Cardiac muscle cell (in vitro differentiated cells and primary cell): ENCODE measurements around the gene DCAF12. TPM values are rescaled to one million over a fixed set of nuclear protein-coding genes. Genes with fewer than 3 reads are reported as not detected.

ENCODE experiments used
- DNase-seq, 2 donors: peaks; one replicate each; pipeline versions ENCODE4 v3.0.0 to v3.0.0-alpha.2; 2010 to 2017; ENCODE audit warnings: low read depth in 1 of 2, low spot score in 1 of 2
- H3K27ac ChIP-seq: fragments of 200-600 bp; sonication (generic); 2 replicates; pipeline ENCODE4 v1.5.1; 2016
- H3K27me3 ChIP-seq: fragments of 200-600 bp; sonication (generic); 2 replicates; pipeline ENCODE4 v1.6.0; 2016; ENCODE audit warnings: control low read depth
- H3K36me3 ChIP-seq: fragments of 200-600 bp; sonication (generic); 2 replicates; pipeline ENCODE4 v1.5.1; 2016; ENCODE audit warnings: control low read depth
- H3K4me1 ChIP-seq: fragments of 200-600 bp; sonication (generic); 2 replicates; pipeline ENCODE4 v1.8.1; 2017; ENCODE audit warnings: low read depth, mild to moderate bottlenecking, mixed run types
- H3K4me3 ChIP-seq: fragments of 200-600 bp; sonication (generic); 2 replicates; pipeline ENCODE4 v1.5.1; 2016; ENCODE audit warnings: mild to moderate bottlenecking
- H3K9me3 ChIP-seq: fragments of 200-600 bp; sonication (generic); 2 replicates; pipeline ENCODE4 v1.5.1; 2017; ENCODE audit warnings: low read depth, mild to moderate bottlenecking, control low read depth
- polyA plus RNA-seq: library from polyadenylated mRNA; unstranded; fragments of >200 nt; fragmentation: Nextera tagmentation; extraction: Ambion mirVana; gene quantifications from 2 replicates; pipeline ENCODE4 v1.2.1, GENCODE V29; 2016
- total RNA-seq: library from RNA; depleted of rRNA; stranded (reverse); fragments of >200 nt; gene quantifications from 2 replicates; pipeline ENCODE4 v1.2.3, GENCODE V29; 2016
- TF ChIP-seq, protein P1 (sequence below): IDR thresholded peaks from 2 replicates; pipeline ENCODE4 v1.5.1; 2012; ENCODE audit warnings: low read depth, mild to moderate bottlenecking, low read length

Gene DCAF12
- total and polyA plus RNA-seq, 2 experiments from 2014 or later = 27.1 to 31.7 TPM

DNA sequence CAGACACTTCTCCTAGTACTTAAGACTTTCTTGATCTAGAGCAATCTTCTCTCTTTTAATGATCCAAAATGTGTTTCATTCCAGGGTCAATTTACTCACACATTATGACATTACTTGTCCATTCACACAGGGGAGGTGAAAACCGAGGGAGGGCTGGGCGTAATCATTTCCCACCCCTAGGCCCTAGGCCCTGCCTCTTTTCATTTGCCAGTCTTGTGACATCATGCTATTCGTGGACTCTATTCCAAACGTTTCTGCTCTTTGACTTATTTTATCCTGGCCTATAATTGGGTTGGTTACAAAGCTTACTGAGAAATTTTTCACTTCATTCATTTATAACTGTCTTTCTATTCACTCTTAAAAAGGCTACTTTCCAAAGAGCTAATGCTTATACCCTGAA, 2.4 kb downstream of the DCAF12 start:
- DNase-seq = peak in 1 of 2 donors; percentile 6
- peaks cover 23% of the 10 kb centered on the region for H3K4me1 ChIP-seq
- H3K4me3 ChIP-seq = no peak overlapping the region
- H3K36me3 ChIP-seq = peaks cover 7% of the 10 kb centered on the region
- no peaks in the 10 kb centered on the region for H3K27me3 ChIP-seq
- H3K9me3 ChIP-seq = no peaks in the 10 kb centered on the region
- TF ChIP-seq, protein P1, sequence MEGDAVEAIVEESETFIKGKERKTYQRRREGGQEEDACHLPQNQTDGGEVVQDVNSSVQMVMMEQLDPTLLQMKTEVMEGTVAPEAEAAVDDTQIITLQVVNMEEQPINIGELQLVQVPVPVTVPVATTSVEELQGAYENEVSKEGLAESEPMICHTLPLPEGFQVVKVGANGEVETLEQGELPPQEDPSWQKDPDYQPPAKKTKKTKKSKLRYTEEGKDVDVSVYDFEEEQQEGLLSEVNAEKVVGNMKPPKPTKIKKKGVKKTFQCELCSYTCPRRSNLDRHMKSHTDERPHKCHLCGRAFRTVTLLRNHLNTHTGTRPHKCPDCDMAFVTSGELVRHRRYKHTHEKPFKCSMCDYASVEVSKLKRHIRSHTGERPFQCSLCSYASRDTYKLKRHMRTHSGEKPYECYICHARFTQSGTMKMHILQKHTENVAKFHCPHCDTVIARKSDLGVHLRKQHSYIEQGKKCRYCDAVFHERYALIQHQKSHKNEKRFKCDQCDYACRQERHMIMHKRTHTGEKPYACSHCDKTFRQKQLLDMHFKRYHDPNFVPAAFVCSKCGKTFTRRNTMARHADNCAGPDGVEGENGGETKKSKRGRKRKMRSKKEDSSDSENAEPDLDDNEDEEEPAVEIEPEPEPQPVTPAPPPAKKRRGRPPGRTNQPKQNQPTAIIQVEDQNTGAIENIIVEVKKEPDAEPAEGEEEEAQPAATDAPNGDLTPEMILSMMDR = no peak
- H3K27ac ChIP-seq = no peak overlapping the region

DNA sequence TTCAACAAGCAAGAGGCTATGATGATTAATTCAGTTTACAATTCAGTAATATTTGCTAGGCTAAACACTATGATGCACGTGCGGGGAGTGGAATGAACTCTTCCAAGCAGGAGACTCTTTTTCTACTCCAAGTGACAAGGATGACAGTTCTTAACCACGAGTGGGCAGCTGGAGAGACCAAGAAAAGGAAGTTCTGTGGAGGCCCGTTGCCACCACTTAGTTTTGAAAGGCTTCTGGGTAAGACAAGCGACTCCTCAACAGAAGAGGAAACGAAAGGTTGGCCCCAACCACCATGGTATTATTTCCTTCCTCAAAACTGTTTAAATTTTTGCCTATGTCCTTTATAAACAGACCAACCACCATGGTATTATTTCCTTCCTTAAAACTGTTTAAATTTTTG, 2.8 kb downstream of the DCAF12 start:
- Histone ChIP-seq H3K4me1 (peaks cover 23% of the 10 kb centered on the region), H3K4me3 (no peak overlapping the region), H3K9me3 (no peaks in the 10 kb centered on the region), H3K27ac (no peak overlapping the region), H3K27me3 (no peaks in the 10 kb centered on the region), H3K36me3 (peaks cover 7% of the 10 kb centered on the region)
- TF ChIP-seq, protein P1 = no peak
- no peak for DNase-seq

DNA sequence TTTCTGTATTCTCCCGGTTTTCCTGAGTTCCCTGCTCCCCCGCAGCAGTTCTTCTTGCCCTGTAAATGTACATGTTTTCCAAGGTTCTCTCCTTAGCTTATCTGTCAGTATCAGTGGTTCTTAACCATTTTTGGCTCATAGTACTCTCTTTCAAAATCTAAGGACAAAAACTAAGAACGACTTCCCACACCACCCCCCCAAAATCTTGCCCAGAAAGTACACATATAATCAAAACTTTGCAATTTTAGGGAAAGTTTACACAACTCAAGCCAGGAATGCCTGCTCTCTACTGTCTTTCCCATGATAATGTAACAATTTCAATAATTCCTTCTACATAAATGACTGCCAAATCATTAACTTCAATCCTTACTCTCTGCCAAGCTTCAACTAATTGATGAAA, 4.5 kb downstream of the DCAF12 start:
- DNase-seq = peak in 1 of 2 donors; percentile 86
- Histone ChIP-seq H3K9me3 (no peaks in the 10 kb centered on the region), H3K27ac (no peak overlapping the region), H3K36me3 (peaks cover 8% of the 10 kb centered on the region), H3K27me3 (no peaks in the 10 kb centered on the region), H3K4me1 (peaks cover 14% of the 10 kb centered on the region), H3K4me3 (no peak overlapping the region)
- TF ChIP-seq, protein P1 = no peak

DNA sequence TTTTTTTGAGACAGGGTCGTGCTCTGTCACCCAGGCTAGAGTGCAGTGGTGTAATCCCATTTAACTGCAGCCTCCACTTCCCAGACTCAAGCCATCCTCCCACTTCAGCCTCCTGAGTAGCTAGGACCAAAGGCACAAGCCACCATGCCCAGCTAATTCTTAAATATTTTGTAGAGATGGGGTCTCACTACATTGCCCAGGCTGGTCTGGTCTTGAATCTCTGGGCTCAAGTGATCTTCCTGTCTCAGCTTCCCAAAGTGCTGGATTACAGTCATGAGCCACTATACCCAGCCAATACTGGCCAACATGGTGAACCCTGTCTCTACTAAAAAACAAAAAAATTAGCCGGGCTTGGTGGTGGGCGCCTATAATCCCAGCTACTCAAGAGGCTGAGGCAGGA, 6.8 kb downstream of the DCAF12 start:
- no peak for DNase-seq
- Histone ChIP-seq H3K4me1 (peaks cover 5% of the 10 kb centered on the region), H3K4me3 (no peak overlapping the region), H3K27ac (no peak overlapping the region), H3K9me3 (no peaks in the 10 kb centered on the region), H3K36me3 (peaks cover 11% of the 10 kb centered on the region), H3K27me3 (no peaks in the 10 kb centered on the region)
- TF ChIP-seq, protein P1 = no peak

DNA sequence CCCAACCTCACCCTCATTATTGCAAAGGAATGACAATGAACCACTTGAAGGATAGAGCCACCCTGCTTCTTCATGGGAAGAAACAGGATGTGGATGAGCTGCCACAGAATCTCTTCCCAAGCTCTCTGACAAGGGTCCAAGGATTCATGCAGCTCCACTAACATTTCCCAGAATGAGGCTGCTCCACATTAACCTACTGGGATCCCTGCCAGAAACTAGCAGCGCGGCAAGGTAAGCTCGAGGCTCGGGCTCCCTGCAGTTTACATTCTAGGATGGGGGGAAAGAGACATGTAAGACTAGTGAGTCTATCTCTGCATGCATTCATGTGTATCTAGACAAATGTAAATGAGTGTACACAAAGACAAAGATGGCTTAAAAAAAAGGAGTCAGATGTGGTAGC, 12.1 kb downstream of the DCAF12 start:
- Histone ChIP-seq H3K4me3 (no peak overlapping the region), H3K36me3 (peaks cover 6% of the 10 kb centered on the region), H3K9me3 (no peaks in the 10 kb centered on the region), H3K27ac (no peak overlapping the region), H3K27me3 (no peaks in the 10 kb centered on the region), H3K4me1 (no peaks in the 10 kb centered on the region)
- DNase-seq = no peak
- TF ChIP-seq, protein P1 = no peak

DNA sequence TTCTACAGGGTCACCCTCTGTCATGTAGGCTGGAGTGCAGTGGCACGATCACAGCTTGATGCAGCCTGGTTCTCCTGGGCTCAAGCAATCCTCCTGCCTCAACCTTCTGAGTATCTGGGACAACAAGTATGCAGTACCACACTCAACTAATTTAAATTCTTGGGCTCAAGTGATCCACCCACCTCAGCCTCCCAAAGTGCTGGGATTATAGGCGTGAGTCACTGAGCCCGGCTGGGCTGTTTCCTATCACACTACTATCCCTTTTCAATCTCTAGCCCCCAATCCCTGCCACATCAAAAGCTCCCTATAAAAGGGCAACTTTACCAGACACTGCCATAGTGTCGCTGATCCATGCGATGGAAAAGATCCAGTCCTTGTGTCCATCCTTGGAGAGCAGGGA, 20.4 kb downstream of the DCAF12 start:
- TF ChIP-seq, protein P1 = no peak
- H3K36me3 ChIP-seq = peaks cover 28% of the 10 kb centered on the region

More for the DNA sequence above, 20.4 kb downstream of the DCAF12 start:
- Histone ChIP-seq H3K27ac (no peak overlapping the region), H3K4me1 (no peaks in the 10 kb centered on the region), H3K4me3 (no peak overlapping the region), H3K9me3 (no peaks in the 10 kb centered on the region), H3K27me3 (no peaks in the 10 kb centered on the region)
- no peak for DNase-seq
